GM12872 (cell line): Measurements from ENCODE around the gene SLC13A2.

Source experiments
- TF ChIP-seq, protein P1 (sequence below): IDR thresholded peaks from 3 replicates; pipeline ENCODE4 v1.5.1; 2011; ENCODE audit warnings: low read depth, mild to moderate bottlenecking, low read length, moderate library complexity; ENCODE audit not compliant: insufficient read depth

Gene SLC13A2

DNA sequence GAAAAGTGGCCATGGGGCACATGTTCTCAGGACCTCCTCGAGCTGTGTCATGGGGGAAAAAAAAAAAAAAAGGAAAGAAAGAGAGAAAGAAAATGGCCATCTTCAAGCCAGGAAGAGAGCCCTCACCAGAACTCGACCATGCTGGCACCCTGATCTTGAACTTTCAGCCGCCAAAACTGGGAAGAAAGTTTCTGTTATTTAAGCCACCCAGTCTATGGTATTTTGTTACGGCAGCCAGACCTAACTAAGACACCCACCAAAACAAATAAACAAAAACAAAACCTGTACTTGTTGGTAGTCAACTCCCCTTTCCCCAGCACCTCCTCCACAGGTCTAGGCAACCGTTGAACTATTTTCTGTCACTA lies 26.1 kb upstream of the SLC13A2 start:
- TF ChIP-seq, protein P1, sequence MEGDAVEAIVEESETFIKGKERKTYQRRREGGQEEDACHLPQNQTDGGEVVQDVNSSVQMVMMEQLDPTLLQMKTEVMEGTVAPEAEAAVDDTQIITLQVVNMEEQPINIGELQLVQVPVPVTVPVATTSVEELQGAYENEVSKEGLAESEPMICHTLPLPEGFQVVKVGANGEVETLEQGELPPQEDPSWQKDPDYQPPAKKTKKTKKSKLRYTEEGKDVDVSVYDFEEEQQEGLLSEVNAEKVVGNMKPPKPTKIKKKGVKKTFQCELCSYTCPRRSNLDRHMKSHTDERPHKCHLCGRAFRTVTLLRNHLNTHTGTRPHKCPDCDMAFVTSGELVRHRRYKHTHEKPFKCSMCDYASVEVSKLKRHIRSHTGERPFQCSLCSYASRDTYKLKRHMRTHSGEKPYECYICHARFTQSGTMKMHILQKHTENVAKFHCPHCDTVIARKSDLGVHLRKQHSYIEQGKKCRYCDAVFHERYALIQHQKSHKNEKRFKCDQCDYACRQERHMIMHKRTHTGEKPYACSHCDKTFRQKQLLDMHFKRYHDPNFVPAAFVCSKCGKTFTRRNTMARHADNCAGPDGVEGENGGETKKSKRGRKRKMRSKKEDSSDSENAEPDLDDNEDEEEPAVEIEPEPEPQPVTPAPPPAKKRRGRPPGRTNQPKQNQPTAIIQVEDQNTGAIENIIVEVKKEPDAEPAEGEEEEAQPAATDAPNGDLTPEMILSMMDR: no peak

DNA sequence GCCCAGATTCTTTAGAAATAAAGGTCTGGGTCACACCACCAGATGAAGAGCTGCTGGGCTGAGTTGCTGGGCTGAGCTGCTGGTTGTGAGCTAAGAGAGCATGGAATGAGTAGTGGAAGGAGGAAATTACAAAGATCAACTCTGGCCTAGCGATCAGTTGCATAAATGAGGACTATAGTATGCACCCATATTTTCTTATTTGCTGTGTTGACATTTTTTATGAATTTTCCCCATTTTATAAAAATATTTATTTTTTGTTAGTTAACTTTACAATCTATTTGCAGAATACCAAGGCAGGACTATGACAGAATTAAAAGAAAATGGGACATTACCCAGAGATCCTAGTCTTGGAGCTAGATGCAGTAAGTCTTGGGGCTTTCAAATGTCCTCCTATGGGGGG lies 23.6 kb upstream of the SLC13A2 start:
- TF ChIP-seq, protein P1: no peak

DNA sequence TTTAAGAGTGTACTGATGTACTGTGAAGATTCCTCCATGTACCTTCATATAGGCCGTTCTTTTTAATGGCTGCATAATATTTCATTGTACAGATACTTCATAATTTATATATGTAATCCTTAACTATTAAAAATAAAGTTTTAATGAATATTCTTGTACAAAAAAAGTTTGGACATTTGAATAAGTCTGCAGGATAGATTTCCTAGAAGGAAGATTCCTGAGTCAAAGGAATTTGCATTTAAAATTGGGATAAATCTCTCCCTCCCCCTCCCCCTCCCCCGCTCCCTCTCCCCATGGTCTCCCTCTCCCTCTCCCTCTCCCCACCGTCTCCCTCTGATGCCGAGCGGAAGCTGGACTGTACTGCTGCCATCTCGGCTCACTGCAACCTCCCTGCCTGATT lies 15.6 kb upstream of the SLC13A2 start:
- TF ChIP-seq, protein P1: no peak

- TF ChIP-seq, protein P1: no peak
Measured at GRCh38 chr17:28460901-28461300, 12.5 kb upstream of the SLC13A2 start.

- TF ChIP-seq, protein P1: no peak
Measured at GRCh38 chr17:28466001-28466400, 7.4 kb upstream of the SLC13A2 start.

DNA sequence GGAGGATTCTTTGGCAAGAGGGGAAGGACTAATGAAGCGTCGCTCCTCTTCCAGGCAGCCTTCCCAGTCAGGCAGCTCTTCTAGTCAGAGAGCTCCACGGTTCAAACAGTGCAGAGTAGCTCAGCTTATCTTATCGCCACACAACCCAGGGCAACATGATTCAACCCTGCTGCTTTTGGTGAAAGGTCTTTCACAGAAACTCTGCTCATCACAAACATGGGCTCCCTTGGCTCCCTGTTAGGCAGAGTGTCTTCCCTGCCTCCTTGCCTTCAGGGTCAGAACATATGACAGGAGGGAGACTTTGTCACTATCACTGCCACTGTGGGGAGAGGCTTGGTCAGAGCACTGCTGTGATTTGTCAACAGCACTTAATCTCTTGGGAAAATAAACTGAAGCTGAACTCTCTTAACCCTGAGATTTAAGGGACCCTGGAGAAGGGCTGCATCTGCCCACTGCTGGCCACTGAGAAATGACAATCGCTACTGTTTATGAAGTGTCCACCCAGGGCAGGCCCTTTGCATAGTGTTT lies 6.9 kb upstream of the SLC13A2 start:
- TF ChIP-seq, protein P1: no peak

DNA sequence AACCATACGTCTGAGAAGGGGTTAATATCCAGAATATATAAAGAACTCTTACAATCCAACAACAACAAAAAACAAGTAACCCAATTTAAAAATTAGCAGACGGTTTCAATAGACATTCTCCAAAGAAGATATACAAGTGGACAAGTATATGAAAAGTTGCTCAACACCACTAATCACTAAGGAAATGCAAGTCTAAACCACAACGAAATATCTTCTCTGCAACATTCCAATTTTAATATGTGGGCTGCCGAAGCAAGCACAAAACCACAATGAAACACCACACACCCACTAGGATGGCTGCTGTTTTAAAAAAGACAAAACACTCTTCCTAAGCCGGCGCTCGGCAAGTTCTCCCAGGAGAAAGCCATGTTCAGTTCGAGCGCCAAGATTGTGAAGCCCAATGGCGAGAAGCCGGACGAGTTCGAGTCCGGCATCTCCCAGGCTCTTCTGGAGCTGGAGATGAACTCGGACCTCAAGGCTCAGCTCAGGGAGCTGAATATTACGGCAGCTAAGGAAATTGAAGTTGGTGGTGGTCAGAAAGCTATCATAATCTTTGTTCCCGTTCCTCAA lies 5.9 kb upstream of the SLC13A2 start:
- TF ChIP-seq, protein P1: no peak
